ENCODE data around the gene FUT7. TPM values are rescaled to one million over a fixed set of nuclear protein-coding genes. Genes with fewer than 3 reads are reported as not detected.
A peak's percentile ranks its signal among the peaks of the same experiment; 100 is the strongest.

Gene FUT7
- total RNA-seq, 4 donors from 2014 or later = not detected

DNA sequence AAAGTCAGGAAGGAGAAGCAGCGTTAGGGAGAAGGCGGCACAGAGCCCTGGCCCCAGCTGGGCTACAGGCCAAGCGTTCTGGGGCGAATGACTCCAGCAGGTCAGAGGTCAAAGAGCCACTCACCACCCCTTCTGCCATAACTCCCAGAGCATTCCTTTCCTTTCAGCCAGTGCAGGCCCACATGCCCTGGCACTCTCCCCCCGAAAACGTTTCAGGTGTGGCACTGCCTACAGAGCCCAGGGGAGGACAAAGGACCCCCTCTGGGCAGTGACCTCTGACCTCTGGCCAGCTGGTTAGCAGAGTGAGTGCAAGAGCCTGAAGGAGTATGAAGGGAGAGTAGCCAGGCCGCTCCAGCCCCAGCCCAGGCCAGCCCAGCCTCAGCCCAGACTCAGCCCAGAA lies 8.7 kb downstream of the FUT7 start:
- 73 to 90% methylated on average over 5 to 7 of the region's 7 CpGs for WGBS, 2 donors
- H3K27me3 ChIP-seq = no peaks in the 10 kb centered on the region
- peaks cover 0 to 10% of the 10 kb centered on the region in 2 donors for H3K36me3 ChIP-seq
- H3K4me1 ChIP-seq = peaks cover 18 to 25% of the 10 kb centered on the region in 2 donors
- no peak overlapping the region for H3K27ac ChIP-seq
- no peak overlapping the region for H3K4me3 ChIP-seq (replicated peaks in 1 of 3)
- TF ChIP-seq, protein P1, sequence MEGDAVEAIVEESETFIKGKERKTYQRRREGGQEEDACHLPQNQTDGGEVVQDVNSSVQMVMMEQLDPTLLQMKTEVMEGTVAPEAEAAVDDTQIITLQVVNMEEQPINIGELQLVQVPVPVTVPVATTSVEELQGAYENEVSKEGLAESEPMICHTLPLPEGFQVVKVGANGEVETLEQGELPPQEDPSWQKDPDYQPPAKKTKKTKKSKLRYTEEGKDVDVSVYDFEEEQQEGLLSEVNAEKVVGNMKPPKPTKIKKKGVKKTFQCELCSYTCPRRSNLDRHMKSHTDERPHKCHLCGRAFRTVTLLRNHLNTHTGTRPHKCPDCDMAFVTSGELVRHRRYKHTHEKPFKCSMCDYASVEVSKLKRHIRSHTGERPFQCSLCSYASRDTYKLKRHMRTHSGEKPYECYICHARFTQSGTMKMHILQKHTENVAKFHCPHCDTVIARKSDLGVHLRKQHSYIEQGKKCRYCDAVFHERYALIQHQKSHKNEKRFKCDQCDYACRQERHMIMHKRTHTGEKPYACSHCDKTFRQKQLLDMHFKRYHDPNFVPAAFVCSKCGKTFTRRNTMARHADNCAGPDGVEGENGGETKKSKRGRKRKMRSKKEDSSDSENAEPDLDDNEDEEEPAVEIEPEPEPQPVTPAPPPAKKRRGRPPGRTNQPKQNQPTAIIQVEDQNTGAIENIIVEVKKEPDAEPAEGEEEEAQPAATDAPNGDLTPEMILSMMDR (IDR thresholded peaks at IDR 0.05) = no peak
- no peak for TF ChIP-seq POLR2A (IDR thresholded peaks at IDR 0.05)
- intact Hi-C loops (cut with DNase I) = no loop called here
- H3K9me3 ChIP-seq = no peaks in the 10 kb centered on the region
- DNase-seq = no peak

DNA sequence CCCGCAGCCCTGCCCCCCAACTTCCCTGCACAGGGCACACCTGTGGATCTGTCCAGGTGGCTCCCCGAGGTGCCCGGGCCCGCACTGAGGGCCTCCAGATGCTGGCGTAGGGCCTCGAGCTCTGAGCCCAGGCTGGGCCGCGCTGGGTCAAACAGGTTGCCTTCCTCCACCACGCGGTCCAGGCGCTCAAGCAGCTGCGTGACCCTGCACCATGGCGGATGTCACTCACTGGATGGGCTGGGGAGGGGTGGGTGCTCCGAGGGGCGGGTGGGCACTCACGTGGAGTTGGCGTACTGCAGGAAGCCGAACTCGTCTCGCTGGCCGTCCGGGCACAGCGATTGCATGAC lies 9.3 kb downstream of the FUT7 start:
- intact Hi-C loops (cut with DNase I) = no loop called here
- H3K27me3 ChIP-seq = no peaks in the 10 kb centered on the region
- H3K4me1 ChIP-seq = peaks cover 18 to 25% of the 10 kb centered on the region in 2 donors
- H3K9me3 ChIP-seq = no peaks in the 10 kb centered on the region
- TF ChIP-seq POLR2A (IDR thresholded peaks at IDR 0.05) = no peak
- TF ChIP-seq, protein P1 (IDR thresholded peaks at IDR 0.05) = no peak
- no peak overlapping the region for H3K4me3 ChIP-seq (replicated peaks in 1 of 3)
- 91 to 92% methylated on average over 10 to 22 of the region's 23 CpGs for WGBS, 2 donors
- peaks cover 4 to 11% of the 10 kb centered on the region in 2 donors for H3K36me3 ChIP-seq
- DNase-seq = no peak
- no peak overlapping the region for H3K27ac ChIP-seq

DNA sequence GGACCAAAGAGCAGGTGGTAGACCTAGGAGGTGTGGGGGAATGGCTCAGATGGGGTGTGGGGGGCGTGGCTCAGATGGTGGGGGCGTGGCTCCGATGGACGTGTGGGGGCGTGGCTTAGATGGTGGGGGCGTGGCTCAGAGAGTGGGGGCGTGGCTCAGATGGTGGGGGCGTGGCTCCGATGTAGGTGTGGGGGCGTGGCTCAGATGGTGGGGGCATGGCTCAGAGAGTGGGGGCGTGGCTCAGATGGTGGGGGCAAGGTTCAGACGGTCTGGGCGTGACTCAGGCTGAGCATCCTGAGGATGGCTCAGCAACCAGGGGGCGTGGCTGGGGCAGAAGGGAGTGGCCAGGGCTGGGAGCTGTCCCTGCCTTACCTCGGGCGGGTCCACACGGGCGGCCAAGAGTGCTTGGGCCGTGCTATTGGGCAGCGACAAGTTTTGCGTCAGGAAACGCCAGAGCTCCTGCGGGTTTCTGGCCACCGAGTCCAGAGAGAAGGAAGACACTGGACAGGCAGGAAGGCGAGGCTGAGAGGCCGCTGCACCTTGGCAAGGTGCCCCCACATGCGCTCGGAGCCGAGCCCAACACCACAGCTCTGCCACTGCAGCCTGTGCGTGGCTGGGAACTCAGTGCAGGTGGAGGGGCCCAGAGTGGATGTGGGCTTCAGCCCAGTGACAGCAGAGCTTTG lies 9.8 kb downstream of the FUT7 start:
- H3K27me3 ChIP-seq = no peaks in the 10 kb centered on the region
- TF ChIP-seq POLR2A (IDR thresholded peaks at IDR 0.05) = no peak
- TF ChIP-seq, protein P1 (IDR thresholded peaks at IDR 0.05) = no peak
- intact Hi-C loops (cut with DNase I) = no loop called here
- H3K4me1 ChIP-seq = peaks cover 13 to 20% of the 10 kb centered on the region in 2 donors
- peak in 1 of 2 donors; percentile 38 for DNase-seq
- H3K36me3 ChIP-seq = peaks cover 7 to 16% of the 10 kb centered on the region in 2 donors
- WGBS, 2 donors = 82 to 83% methylated on average over 5 to 13 of the region's 30 CpGs
- H3K4me3 ChIP-seq (replicated peaks in 1 of 3) = no peak overlapping the region
- H3K9me3 ChIP-seq = no peaks in the 10 kb centered on the region
- H3K27ac ChIP-seq = no peak overlapping the region

DNA sequence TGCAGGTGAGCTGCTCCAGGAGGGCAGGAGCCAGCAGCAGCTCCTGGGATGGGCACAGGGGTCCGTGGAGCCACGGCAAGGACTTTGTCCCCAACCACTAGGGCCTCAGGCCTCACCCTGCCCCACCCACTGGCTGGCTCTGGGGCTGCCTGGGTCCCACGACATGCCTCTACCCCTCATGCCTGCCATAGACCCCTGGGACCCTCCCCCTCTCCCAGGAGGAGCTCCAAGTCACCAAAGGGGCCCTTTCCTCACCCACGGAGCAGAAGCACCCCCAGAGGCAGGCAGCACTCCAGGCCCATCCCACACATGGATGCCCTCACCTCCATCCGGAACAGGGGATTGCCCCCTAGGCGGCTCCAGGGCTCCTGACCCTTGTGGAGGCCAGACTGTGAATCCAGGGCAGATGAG lies 10.3 kb downstream of the FUT7 start:
- H3K36me3 ChIP-seq = peaks cover 13 to 16% of the 10 kb centered on the region in 2 donors
- intact Hi-C loops (cut with DNase I) = no loop called here
- no peak overlapping the region for H3K4me3 ChIP-seq (replicated peaks in 1 of 3)
- H3K9me3 ChIP-seq = no peaks in the 10 kb centered on the region
- no peak for TF ChIP-seq POLR2A (IDR thresholded peaks at IDR 0.05)
- TF ChIP-seq, protein P1 (IDR thresholded peaks at IDR 0.05) = no peak
- 94% methylated on average over 3 to 4 of the region's 6 CpGs for WGBS, 2 donors
- no peak for DNase-seq
- H3K27me3 ChIP-seq = no peaks in the 10 kb centered on the region
- no peak overlapping the region for H3K27ac ChIP-seq
- H3K4me1 ChIP-seq = peaks cover 8 to 14% of the 10 kb centered on the region in 2 donors

DNA sequence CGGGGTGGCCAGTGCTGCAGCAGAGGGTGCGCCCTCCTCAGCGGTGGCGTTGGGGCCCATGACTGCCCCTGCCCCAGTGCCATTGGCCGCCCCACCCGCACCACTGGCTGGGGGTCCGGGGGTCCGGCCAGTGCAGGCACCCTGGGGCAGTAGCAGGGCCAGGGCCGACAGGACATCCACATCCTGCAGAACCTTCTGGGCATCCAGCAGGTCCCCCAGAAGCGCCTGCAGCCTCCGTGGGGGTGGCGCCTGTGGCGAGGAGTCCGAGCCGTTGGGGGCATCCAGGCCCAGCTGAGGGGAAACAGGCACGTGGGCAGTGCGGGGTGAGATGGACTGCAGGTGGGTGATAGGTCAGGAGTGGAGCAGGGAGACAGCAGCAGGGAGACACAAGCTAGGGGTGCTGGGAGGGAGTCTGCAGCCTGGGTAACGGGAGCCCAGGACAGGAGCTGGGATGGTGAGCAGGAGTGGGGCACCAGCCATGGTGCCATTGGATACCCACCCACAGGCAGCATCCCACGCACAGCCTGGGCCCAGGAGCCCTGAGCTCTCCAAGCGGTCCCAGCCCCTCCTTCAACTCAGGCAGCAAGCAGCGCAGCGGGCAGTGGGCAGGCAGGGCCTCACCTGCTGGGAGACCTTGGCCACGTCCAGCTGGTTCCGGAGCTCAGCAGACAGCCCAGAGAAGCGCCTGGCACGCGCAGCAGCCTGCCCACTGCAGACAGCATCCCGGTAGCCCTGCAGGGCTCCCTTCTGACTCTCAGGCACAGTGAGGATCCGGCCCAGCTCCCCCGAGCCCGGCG lies 10.9 kb downstream of the FUT7 start:
- peaks cover 19 to 21% of the 10 kb centered on the region in 2 donors for H3K36me3 ChIP-seq
- DNase-seq = no peak
- intact Hi-C loops (cut with DNase I) = no loop called here

More for the DNA sequence above, 10.9 kb downstream of the FUT7 start:
- TF ChIP-seq POLR2A (IDR thresholded peaks at IDR 0.05) = no peak
- TF ChIP-seq, protein P1 (IDR thresholded peaks at IDR 0.05) = no peak
- H3K4me1 ChIP-seq = peaks cover 3 to 8% of the 10 kb centered on the region in 2 donors
- 97 to 98% methylated on average over 18 to 27 of the region's 32 CpGs for whole genome bisulfite sequencing, 2 donors
- H3K27ac ChIP-seq = no peak overlapping the region
- H3K27me3 ChIP-seq = no peaks in the 10 kb centered on the region
- H3K4me3 ChIP-seq (replicated peaks in 1 of 3) = no peak overlapping the region
- H3K9me3 ChIP-seq = no peaks in the 10 kb centered on the region

Measured in thyroid gland (tissue), 4 donors.